Left kidney (tissue), 2 donors: ENCODE measurements around the gene PRKCA. TPM values are rescaled to one million over a fixed set of nuclear protein-coding genes. Genes with fewer than 3 reads are reported as not detected.
A peak's percentile ranks its signal among the peaks of the same experiment; 100 is the strongest.
"Not testable (repeated sequence)": the region's sequence is repeated elsewhere in the genome, so short reads cannot be mapped to it uniquely, and the experiment has no call there.

Experiments
- DNase-seq: peaks from one replicate; pipeline ENCODE4 v3.0.0-alpha.2; 2013
- polyA plus RNA-seq: library from polyadenylated mRNA; unstranded; fragments of 120-200 nt; gene quantifications from one replicate; pipeline ENCODE4 v1.2.1, GENCODE V29; 2013; ENCODE audit not compliant: insufficient read length

Gene PRKCA
- polyA plus RNA-seq, 1 donor: 26.9 TPM

GRCh38 chr17:66383333-66383732 lies 80.9 kb downstream of the PRKCA start:
- DNase-seq: no peak

GRCh38 chr17:66386498-66387351 lies 84.3 kb downstream of the PRKCA start:
- peak; percentile 53 for DNase-seq

DNA sequence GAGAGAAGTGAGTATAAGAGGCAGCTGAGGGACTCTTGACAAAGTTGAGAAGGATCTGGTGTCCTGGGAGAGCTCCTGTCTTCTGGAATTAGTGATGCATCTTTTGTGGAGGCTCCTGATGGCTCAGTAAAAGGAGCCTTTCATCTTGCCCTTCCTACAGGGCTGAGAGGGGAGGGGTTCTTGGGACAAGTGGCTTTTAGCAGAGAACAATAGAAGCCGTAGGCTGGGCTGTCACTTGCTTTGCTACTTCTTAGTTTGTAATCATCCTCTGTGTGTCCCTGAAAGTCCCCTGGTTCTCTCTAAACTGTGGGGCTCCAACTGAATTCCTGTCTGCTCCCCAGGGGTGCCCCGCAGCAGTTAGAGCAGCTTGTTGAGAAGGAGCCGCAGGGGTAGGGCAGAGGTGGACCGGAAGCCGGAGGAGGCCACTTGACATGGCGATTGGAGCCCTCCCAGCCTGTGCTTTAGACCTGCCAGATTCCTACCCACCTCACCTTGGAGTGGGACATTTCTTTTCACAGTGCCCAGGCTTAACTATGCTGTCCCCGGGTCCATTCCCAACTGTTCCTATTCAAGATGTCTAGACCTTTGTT lies 85.1 kb downstream of the PRKCA start:
- no peak for DNase-seq

- DNase-seq: no peak
Measured at GRCh38 chr17:66392783-66393437, 90.5 kb downstream of the PRKCA start.

DNA sequence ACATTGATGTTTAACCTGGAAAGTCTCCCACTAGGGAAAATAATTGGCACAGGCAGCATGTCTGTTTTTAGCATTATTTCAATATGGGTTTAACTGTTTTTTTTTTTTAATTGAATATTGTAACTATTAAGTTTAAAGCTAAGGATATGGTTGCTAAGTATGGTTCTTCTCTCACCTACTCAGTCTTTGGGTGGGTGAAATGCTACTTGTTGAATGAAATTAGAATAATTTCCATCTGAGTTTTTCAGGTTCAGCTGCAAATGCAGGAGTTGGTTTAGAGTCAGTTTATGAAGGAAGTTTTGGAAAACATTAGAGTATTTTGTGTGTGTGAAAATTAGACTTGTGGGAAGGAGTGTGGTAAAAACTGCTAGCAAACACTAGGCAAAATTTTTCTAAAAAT lies 93.5 kb downstream of the PRKCA start:
- DNase-seq: no peak

DNA sequence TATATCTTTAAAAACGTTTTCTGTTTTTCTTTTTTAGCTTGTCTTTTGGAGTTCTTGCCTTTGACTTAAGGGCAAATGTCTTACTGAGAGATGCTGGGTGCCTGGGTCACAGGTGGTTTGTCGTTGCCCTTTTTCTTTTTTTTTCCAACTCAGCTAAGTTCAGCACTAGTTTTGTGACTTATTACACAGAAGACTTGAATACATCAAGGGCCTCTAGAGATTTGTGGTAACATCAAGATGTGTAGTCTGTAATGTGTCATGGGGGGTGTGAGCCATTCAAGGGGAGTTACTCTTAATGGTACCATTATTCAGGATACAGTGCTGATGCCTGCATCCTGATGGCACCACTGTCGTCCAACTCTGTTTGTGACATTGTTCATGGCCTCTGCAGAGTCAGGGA lies 95.1 kb downstream of the PRKCA start:
- no peak for DNase-seq

DNA sequence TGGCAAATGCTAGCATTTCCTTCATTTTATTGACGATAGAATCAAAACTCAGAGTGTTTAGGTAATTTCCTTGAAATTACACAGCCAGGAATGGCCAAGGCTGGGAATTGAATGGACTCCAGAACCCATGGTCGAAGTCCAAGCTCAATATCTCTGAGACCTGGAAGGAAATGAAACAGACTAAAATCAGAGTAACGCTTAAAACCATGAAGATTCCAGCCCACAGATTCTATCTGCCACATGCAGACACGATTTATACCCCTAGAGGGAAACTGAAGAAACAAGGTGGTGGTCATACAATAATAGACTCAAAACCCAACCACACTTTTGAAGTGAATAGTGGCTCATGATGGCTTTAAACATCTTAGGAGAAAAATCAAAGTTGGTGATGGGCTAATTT lies 95.6 kb downstream of the PRKCA start:
- no peak for DNase-seq

DNA sequence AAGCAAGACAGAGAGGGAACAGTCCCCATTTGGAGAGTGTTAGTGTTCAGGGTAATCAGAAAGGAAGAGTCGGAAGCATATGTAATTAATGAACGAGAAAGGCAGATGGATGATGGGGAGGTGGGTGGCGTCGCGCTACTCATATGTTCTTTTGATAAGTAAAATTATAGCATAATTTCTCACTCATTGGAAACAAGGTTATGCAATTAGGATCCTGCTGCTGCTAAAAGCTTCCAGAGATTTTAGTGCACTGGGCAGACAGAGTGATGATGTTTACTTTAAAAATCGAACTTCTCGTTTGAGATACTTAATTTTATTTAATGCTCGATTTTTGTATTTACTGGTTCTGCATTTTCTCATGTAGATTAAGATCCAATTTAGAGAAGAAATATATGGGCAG lies 96.2 kb downstream of the PRKCA start:
- DNase-seq: no peak

GRCh38 chr17:66399441-66399840 lies 97.0 kb downstream of the PRKCA start:
- DNase-seq: no peak

GRCh38 chr17:66400041-66400688 lies 97.8 kb downstream of the PRKCA start:
- DNase-seq: not testable (repeated sequence)

DNA sequence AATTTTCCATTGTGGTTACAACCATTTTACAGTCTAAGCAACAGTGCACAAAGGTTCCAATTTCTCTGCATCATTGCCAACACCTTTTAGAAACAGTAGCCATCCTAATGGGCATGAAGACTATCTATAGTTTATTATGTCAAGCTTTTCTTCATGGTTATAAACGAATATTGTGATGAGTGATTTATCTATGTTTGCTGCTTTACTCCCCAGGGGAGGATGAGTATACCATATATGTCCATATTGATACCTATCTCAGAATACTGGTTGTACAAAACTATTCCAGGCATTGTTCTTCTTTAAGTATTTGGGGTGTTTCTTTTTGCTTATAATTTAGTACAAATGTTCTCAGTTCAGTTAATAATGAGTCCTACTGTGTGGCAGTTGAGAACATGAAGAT lies 98.3 kb downstream of the PRKCA start:
- no peak for DNase-seq

DNA sequence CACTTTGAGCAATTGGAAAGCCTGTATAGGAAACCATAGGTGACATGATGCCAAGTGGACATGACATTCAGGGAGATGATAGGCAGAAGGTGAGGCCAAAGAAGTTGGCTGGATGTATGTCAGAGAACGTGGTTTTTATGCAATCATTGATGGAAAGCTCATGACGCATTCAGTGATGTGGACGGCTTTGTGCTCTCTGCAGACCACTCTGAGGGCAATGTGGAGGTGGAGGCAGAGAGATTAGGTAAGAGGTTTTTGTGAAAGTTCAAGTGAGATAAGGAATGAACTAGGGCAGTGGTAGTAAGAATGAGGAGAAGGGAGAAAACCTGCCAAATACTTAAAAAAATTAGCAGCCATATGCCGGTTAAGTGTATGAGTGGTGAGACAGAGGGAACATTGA lies 99.0 kb downstream of the PRKCA start:
- DNase-seq: no peak

DNA sequence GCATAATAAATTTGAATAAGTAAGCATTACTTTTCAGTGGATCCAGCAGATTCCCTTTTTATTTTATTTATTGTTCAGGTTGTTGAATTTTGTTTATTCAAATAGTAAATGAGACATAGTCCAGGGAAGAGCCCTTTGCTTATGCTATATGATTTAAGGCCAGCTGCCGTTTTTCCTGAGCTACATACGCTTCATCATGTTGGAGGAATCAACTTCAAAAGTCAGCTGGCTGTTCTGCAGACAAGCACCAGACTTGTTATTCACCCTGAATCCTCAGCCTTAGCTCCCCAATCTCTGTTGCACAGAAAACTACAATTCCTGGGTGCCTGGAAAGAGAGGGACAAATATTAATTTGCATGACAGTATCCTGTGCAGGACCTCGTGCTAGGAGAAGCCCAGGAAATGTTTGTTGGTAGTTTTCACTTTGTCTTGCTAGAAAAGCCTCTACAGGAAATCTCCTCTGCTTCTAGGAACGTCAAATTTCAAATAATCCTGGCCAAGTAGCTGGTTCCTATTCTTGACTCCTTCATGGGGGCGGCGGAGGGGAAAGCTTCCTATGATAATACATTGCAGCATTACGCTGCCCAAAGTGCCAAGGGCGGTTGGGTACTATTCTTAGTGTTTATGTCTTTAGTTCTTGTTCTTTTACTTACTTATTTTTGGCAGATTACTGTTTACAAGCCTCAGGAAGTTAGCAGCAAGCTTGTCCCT lies 101.6 kb downstream of the PRKCA start:
- no peak for DNase-seq

GRCh38 chr17:66405836-66406677 lies 103.6 kb downstream of the PRKCA start:
- no peak for DNase-seq

DNA sequence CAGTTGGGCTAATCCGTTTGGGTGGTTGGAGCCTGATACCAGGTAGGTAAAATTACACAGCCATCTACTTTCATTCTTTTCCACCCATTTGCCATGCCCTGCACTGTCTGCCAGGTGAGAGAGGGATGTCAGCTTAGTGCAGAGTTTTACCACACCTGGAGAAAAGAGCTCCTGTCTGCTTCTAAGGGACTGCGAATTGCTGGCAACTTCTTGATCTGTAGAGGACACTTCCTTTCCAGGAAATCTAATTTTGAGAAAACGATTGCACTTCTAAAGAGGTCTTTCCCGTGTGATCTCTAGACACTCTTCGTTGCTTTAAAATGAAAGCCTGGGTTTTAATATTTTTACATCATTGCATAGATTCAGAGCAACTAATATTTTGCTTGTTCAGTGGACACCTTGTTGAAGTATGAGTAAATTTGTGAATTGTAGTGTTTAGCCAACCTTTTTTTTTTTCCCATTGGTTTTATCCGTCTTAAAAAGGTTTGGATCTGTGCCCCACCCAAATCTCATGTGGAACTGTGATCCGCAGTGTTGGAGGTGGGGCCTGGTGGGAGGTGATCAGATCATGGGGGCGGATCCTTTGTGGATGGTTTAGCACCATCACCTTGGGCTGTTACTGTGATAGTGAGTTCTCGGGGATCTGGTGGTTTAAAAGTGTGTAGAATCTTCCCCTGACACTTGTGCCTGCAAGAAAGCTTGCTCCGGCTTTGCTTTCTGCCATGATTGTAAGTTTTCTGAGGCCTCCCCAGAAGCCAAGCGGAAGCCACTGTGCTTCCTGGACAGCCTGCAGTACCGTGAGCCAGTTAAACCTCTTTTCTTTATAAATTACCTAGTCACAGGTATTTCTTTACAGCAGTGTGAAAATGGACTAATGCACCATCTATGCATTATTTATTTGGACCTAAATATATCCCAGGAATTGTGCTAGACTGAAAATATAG lies 104.6 kb downstream of the PRKCA start:
- DNase-seq: no peak

DNA sequence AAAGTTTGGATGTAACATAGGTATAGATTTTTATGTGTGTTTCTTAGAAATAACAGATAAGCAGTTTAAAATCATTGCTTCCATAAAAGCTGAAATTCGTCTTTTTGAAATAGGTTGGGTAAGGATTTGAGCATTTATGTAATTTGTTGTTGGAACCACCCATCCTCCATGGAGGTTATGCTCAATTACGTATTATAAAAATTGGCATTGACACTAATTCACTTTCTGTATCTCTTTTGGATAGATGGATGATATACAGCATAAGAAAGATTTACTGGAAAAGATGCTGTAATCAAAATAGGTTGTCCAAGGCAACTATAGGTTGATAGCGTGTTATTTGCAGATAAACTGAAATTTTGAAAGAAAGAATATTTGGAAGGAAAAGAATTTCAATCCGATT lies 105.5 kb downstream of the PRKCA start:
- no peak for DNase-seq

GRCh38 chr17:66411520-66411919 lies 109.1 kb downstream of the PRKCA start:
- DNase-seq: no peak

DNA sequence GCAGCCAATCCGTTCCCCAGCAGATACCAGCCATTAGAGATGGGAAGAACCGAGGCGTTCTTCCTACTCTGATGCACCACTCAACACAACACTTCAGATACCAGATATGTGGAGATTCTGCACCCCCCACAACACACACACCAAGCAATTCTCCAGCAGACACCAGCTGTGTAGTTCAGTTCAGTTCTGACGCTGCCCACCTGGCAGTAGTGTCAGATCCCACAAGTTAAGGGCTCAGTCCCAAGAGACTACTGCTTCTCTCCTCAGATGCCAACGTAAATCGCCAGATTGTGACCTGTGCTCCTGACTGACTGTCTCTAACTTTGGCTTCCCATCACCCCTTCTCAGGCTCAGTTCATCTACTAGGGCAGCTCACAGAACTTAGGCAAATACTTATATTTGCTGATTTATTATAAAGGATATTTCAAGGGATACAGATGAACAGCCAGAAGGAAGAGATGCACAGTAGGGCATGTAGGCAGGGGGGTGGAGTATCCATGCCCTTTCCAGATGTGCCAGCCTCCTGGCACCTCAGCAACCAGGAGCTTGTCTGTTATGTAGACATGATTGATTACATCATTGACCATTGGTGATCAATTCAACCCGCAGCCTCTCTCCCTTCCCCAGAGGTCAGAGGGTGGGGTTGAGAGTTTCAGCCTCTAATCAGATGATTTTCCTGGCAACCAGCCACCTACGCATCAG lies 110.6 kb downstream of the PRKCA start:
- no peak for DNase-seq
